ENCODE measurements around the gene VPS4B.

DNA sequence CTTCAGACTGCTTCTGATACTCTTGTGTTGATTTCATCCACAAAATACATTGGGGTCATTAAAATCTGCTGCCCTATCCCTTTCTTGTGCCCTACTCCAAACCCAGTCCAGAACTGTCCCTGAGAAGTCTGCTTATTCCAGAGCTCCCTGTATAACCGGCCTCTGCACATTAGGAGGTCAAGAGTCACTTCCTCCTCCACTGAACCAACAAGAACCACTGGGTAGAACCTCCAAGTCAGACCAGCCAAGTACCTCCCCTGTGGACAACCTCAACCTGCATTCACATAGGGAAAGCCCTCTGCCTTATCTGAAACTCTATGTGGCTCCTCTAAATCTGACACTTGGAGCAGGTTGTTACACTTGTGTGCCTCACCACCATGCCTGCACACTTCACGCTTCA, 77.4 kb downstream of the VPS4B start:
- TF ChIP-seq CTCF (IDR thresholded peaks at IDR 0.05) (no peak), EZH2 (IDR thresholded peaks at IDR 0.05; ENCODE audit: borderline replicate concordance, insufficient read depth, low read depth, low read length, poor library complexity, severe bottlenecking) (no peak)
